ENCODE measurements around the gene ADORA2B. TPM values are rescaled to one million over a fixed set of nuclear protein-coding genes. Genes with fewer than 3 reads are reported as not detected.
"Not testable (repeated sequence)": the region's sequence is repeated elsewhere in the genome, so short reads cannot be mapped to it uniquely, and the experiment has no call there.

ADORA2B gene
- total RNA-seq (1 to 10 TPM in 2 of 10 donors, under 1 TPM in 8; 0.18 to 2.0 (median 0.64) TPM), polyA plus RNA-seq (under 1 TPM; 0.59 to 0.67 TPM)
- long read RNA-seq, donor 1, transcript ADORA2B-202 (1 exons, 1,875 nt) = major isoform, 5 of 5 reads
- long read RNA-seq, donor 1, partial matches to known transcripts = 0 of 5 reads
- long read RNA-seq, donor 1, other reads (novel, unspliced or antisense) = 0 of 5 reads
- long read RNA-seq, donor 2, partial matches to known transcripts = 0 of 3 reads
- long read RNA-seq, donor 2, other reads (novel, unspliced or antisense) = 0 of 3 reads
- long read RNA-seq, donor 3, transcript ADORA2B-202 (1 exons, 1,875 nt) = major isoform, 7 of 8 reads
- long read RNA-seq, donor 3, partial matches to known transcripts = 0 of 8 reads
- long read RNA-seq, donor 3, other reads (novel, unspliced or antisense) = 0 of 8 reads

DNA sequence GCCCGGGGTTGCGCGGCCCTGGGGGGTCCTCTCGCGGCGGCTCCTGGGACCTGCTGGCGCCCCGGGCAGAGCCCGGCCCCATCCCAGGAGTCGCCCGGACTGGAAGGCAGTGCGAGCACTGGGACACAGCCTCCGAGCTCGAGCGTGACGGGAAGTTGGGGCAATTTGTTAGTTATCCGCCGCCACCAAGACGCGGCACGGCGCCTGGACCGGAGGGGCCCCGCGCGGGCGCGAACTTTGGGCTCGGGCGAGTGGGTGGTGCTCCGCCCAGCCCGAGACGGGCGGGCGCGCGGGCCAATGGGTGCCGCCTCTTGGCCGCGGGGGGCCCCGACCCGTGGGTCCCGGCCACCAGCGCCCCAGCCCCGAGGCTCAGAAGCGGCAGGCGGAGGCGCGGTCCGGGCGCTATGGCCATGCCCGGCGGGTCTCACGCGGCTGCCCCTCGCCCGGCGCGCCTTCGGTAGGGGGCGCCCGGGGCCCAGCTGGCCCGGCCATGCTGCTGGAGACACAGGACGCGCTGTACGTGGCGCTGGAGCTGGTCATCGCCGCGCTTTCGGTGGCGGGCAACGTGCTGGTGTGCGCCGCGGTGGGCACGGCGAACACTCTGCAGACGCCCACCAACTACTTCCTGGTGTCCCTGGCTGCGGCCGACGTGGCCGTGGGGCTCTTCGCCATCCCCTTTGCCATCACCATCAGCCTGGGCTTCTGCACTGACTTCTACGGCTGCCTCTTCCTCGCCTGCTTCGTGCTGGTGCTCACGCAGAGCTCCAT is at the start of gene ADORA2B:
Gene ADORA2B, plus strand, starts transcription at position 372 of the 768 bp plus-strand sequence. Its CDS starts 119 bp downstream, at position 491.
- peaks cover 0 to 4% (median 0%) of the 10 kb centered on the region in 11 donors for H3K9me3 ChIP-seq
- H3K27me3 ChIP-seq = peaks cover 0 to 27% (median 7%) of the 10 kb centered on the region in 7 donors
- ATAC-seq = peak; percentile 77 to 87 (median 79)
- DNase-seq = peak; percentile 41 to 66
- peaks cover 6 to 58% (median 18%) of the 10 kb centered on the region in 9 donors for H3K4me1 ChIP-seq
- no peaks in the 10 kb centered on the region for H3K36me3 ChIP-seq
- 0 to 1% methylated on average over 85 to 88 of the region's 88 CpGs for WGBS, 2 donors
- TF ChIP-seq, protein P1, sequence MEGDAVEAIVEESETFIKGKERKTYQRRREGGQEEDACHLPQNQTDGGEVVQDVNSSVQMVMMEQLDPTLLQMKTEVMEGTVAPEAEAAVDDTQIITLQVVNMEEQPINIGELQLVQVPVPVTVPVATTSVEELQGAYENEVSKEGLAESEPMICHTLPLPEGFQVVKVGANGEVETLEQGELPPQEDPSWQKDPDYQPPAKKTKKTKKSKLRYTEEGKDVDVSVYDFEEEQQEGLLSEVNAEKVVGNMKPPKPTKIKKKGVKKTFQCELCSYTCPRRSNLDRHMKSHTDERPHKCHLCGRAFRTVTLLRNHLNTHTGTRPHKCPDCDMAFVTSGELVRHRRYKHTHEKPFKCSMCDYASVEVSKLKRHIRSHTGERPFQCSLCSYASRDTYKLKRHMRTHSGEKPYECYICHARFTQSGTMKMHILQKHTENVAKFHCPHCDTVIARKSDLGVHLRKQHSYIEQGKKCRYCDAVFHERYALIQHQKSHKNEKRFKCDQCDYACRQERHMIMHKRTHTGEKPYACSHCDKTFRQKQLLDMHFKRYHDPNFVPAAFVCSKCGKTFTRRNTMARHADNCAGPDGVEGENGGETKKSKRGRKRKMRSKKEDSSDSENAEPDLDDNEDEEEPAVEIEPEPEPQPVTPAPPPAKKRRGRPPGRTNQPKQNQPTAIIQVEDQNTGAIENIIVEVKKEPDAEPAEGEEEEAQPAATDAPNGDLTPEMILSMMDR (IDR thresholded peaks at IDR 0.05) = peak; percentile 28 to 68 (median 54)
- peak within 1 kb of the TSS; percentile 13 to 78 (median 54) for H3K27ac ChIP-seq
- intact Hi-C loops (cut with DNase I) = loop anchor here in 4 of 10 donors (5.0 to 10.0 kb wide), 2 partner anchors 50 to 52 kb away; partner anchors contain the start of genes TTC19 (in 4 of the 4) and ZSWIM7 (in 4 of the 4)
- peak within 1 kb of the TSS; percentile 9 to 71 (median 61) for H3K4me3 ChIP-seq

DNA sequence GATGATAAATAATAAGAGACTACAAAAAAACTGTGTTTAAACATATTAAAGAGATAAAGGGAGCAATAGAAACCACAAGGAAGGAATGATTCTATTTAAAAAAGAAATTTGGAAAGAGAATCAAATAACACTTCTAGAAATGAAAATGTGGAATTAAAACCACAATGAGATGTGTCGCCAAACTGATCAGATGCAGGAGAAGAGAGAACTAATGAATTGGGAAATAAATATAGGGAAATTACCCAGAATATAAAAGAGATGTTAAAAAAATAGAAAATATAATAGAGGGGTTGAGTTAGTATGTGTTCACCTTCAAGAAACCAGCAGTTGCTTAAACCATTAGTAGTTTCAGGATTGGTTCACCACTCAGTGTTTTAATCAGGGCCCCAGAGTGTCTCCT is 48.7 kb upstream of the ADORA2B start:
- Histone ChIP-seq H3K27me3 (no peaks in the 10 kb centered on the region), H3K9me3 (peaks cover 0 to 6% (median 0%) of the 10 kb centered on the region in 11 donors), H3K4me1 (peaks cover 0 to 21% (median 9%) of the 10 kb centered on the region in 9 donors), H3K27ac (no peak overlapping the region), H3K4me3 (no peak overlapping the region), H3K36me3 (no peaks in the 10 kb centered on the region)
- intact Hi-C loops (cut with DNase I) = no loop called here
- TF ChIP-seq, protein P1 (IDR thresholded peaks at IDR 0.05) = no peak
- WGBS, 2 donors = 96 to 97% methylated on average over 1 of the region's 1 CpG
- ATAC-seq (no peak), DNase-seq (no peak)

DNA sequence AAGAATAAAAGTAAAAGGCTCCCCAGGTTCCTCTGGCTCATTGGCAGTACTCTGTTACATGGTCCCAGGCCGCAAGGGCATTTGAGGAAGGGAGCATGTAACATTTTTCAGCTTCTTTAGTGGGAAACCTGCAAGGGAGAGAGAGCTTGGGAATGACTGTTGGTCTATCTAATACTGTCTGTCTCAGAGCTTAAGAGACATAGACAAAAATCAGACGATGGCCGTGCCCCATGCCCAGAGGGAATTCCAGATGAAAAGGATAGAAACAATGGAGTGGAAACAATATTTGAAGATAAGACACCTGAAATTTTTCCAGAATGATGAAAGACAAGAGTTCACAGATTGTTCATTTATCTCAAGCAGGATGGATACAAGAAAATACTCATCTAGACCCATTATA is 48.1 kb upstream of the ADORA2B start:
- ATAC-seq (no peak), DNase-seq (no peak)
- H3K36me3 ChIP-seq = no peaks in the 10 kb centered on the region
- H3K4me1 ChIP-seq = peaks cover 0 to 21% (median 9%) of the 10 kb centered on the region in 9 donors
- peaks cover 0 to 6% (median 0%) of the 10 kb centered on the region in 11 donors for H3K9me3 ChIP-seq
- WGBS, 2 donors = 86 to 95% methylated on average over 3 of the region's 3 CpGs
- no peaks in the 10 kb centered on the region for H3K27me3 ChIP-seq
- TF ChIP-seq, protein P1 (IDR thresholded peaks at IDR 0.05) = no peak
- H3K4me3 ChIP-seq = no peak overlapping the region
- intact Hi-C loops (cut with DNase I) = no loop called here
- no peak overlapping the region for H3K27ac ChIP-seq

DNA sequence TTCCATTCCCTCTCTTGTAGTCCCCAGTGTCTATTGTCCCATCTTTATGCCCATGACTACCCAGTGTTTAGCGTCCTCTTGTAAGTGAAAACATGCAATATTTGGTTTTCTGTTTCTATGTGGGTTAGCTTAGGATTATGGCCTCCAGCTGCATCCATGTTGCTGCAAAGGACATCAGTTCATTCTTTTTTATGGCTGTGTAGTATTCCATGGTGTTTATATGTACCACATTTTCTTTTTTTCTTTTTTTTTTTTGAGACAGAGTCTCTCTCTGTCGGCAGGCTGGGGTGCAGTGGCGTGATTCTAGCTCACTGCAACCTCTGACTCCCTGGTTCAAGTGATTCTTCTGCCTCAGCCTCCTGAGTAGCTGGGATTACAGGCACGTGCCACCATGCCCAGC is 45.3 kb upstream of the ADORA2B start:
- intact Hi-C loops (cut with DNase I); H3K4me3 ChIP-seq; H3K9me3 ChIP-seq; ATAC-seq; H3K36me3 ChIP-seq; H3K27me3 ChIP-seq; H3K27ac ChIP-seq; DNase-seq; H3K4me1 ChIP-seq: not testable (repeated sequence)
- WGBS, 2 donors = 94 to 98% methylated on average over 4 of the region's 4 CpGs

Data from heart right ventricle (tissue), 16 donors.